Endothelial cell of umbilical vein (primary cell): ENCODE data around the gene COPS3. TPM values are rescaled to one million over a fixed set of nuclear protein-coding genes. Genes with fewer than 3 reads are reported as not detected.

Source experiments
- BruUV-seq: library from RNA; stranded (reverse); fragments of 400-500 nt; replicated peaks from 2 replicates; lab custom pipeline; 2021; lab: Mats Ljungman, UMichigan
- CTCF ChIA-PET: fragments of 300-600, 350-600 bp; sonication (Branson Sonifier 250); formaldehyde crosslinking; loops from one replicate; lab custom pipeline; 2021; ENCODE audit warnings: antibody characterized with exemption, inconsistent platforms; lab: Charles Lee
- POLR2A ChIA-PET: fragments of 300-600, 350-600 bp; sonication (Branson Sonifier 250); formaldehyde crosslinking; loops from one replicate; lab custom pipeline; 2021; ENCODE audit warnings: antibody characterized with exemption, inconsistent platforms; lab: Charles Lee
- DNase-seq: peaks from one replicate; pipeline ENCODE4 v3.0.0-alpha.2; 2011; ENCODE audit warnings: low read depth, low spot score
- FAIRE-seq: peaks from 2 replicates; lab custom pipeline; 2011; peaks lifted over from hg19 to GRCh38; lab: Jason Lieb, UNC
- H2AFZ ChIP-seq: 2 replicates; pipeline ENCODE4 v1.6.0; 2012; ENCODE audit warnings: low read depth, low read length, control low read depth, inconsistent platforms
- H3K27ac ChIP-seq: 2 replicates; pipeline ENCODE4 v1.5.1; 2011; ENCODE audit warnings: low read depth, mild to moderate bottlenecking, control low read depth, low read length, moderate library complexity; ENCODE audit not compliant: insufficient read depth
- H3K27me3 ChIP-seq, 2 experiments: 2 replicates each; pipeline versions ENCODE4 v1.6.0 to v1.6.1; 2011; ENCODE audit warnings: low read length in 2 of 2, mixed read lengths in 1 of 2; ENCODE audit not compliant: control insufficient read depth in 2 of 2, insufficient read depth in 2 of 2
- H3K36me3 ChIP-seq, 2 experiments: 2 replicates in 1 of 2; 3 replicates in 1 of 2; pipeline ENCODE4 v1.5.1; 2011; ENCODE audit warnings: low read length in 2 of 2, mild to moderate bottlenecking in 1 of 2, moderate library complexity in 1 of 2; ENCODE audit not compliant: control insufficient read depth in 2 of 2, insufficient read depth in 2 of 2; ENCODE audit errors: extremely low read depth in 1 of 2
- H3K4me1 ChIP-seq: 3 replicates; pipeline ENCODE4 v1.5.1; 2011; ENCODE audit warnings: mild to moderate bottlenecking, low read length; ENCODE audit not compliant: control insufficient read depth, insufficient read depth; ENCODE audit errors: extremely low read depth
- H3K4me2 ChIP-seq: 2 replicates; pipeline ENCODE4 v1.6.1; 2011; ENCODE audit warnings: low read length, control low read depth, mixed read lengths; ENCODE audit not compliant: insufficient read depth
- H3K4me3 ChIP-seq, 3 experiments: fragments of 200-600 bp in 1 of 3; sonication (generic), shearing (Covaris generic) in 1 of 3; replicated peaks in 1 of 3; 2 replicates each; pipeline ENCODE4 v1.5.1; 2011 to 2016; ENCODE audit warnings: control low read depth in 3 of 3, low read length in 3 of 3, mild to moderate bottlenecking in 2 of 3, inconsistent platforms in 1 of 3, low read depth in 1 of 3, moderate library complexity in 1 of 3; ENCODE audit not compliant: insufficient read depth in 1 of 3
- H3K79me2 ChIP-seq: 2 replicates; pipeline ENCODE4 v1.6.0; 2012; ENCODE audit warnings: low read length, inconsistent platforms; ENCODE audit not compliant: control insufficient read depth, insufficient read depth
- H3K9ac ChIP-seq: replicated peaks from 2 replicates; pipeline ENCODE3; 2011; ENCODE audit warnings: low read length, control low read depth; ENCODE audit not compliant: insufficient read depth; ENCODE audit errors: extremely low read depth
- H3K9me1 ChIP-seq: replicated peaks from 3 replicates; pipeline ENCODE4 v1.6.0; 2011; ENCODE audit warnings: mild to moderate bottlenecking, low read length; ENCODE audit not compliant: control insufficient read depth, insufficient read depth; ENCODE audit errors: extremely low read depth
- H3K9me3 ChIP-seq: replicated peaks from 2 replicates; pipeline ENCODE4 v1.5.1; 2012; ENCODE audit warnings: low read length, inconsistent platforms; ENCODE audit not compliant: control insufficient read depth, insufficient read depth
- H4K20me1 ChIP-seq: replicated peaks from 2 replicates; pipeline ENCODE3; 2011; ENCODE audit warnings: mild to moderate bottlenecking, low read length; ENCODE audit not compliant: control insufficient read depth, insufficient read depth; ENCODE audit errors: extremely low read depth
- JUN ChIP-seq: IDR thresholded peaks from 2 replicates; pipeline ENCODE4 v1.6.1; 2011; ENCODE audit warnings: borderline replicate concordance, low read depth; ENCODE audit not compliant: insufficient read length, insufficient read depth
- POLR2A ChIP-seq: IDR thresholded peaks from 2 replicates; pipeline ENCODE4 v1.6.1; 2012; ENCODE audit warnings: low read depth, mild to moderate bottlenecking, control low read depth, low read length
- POLR2AphosphoS5 ChIP-seq: IDR thresholded peaks from 2 replicates; pipeline ENCODE4 v1.6.1; 2012; ENCODE audit warnings: low read depth, mild to moderate bottlenecking, control low read depth, low read length, moderate library complexity; ENCODE audit not compliant: insufficient read depth
- dilution Hi-C: fragments of 300-500 bp; cut with MboI; formaldehyde crosslinking; loops from one replicate; pipeline ENCODE4 v1.15.0; 2019; ENCODE audit warnings: low sequenced_read_pairs; ENCODE audit not compliant: extremely low pct_ligation_motif_present
- intact Hi-C: fragments of 100-400 bp; cut with micrococcal nuclease; formaldehyde crosslinking; loops from one replicate; pipeline ENCODE4 v1.10.0; 2022
- polyA plus RNA-seq, 4 experiments: library from polyadenylated mRNA; depleted of rRNA in 3 of 4; stranded (reverse) in 3 of 4; unstranded in 1 of 4; fragments of >200 nt; gene quantifications; 2 replicates each; pipeline versions ENCODE4 v1.2.1 to v1.2.3, GENCODE V29; 2011 to 2012; ENCODE audit warnings: missing spikeins in 1 of 4
- total RNA-seq: library from RNA; stranded (reverse); gene quantifications from 2 replicates; pipeline ENCODE4 v1.2.3, GENCODE V29; 2021
- TF ChIP-seq, protein P1 (sequence below): IDR thresholded peaks from 2 replicates; pipeline ENCODE4 v1.6.1; 2011; ENCODE audit not compliant: insufficient read depth, insufficient read length
- TF ChIP-seq, protein P2 (sequence below), 2 donors: IDR thresholded peaks; 1 replicate in 1 of 2; 2 replicates in 1 of 2; pipeline ENCODE4 v1.5.1; 2011; ENCODE audit warnings: low read length in 2 of 2, mild to moderate bottlenecking in 2 of 2, moderate library complexity in 2 of 2, control low read depth in 1 of 2, inconsistent platforms in 1 of 2, low read depth in 1 of 2; ENCODE audit not compliant: insufficient read depth in 1 of 2; ENCODE audit errors: extremely low read depth in 1 of 2

Gene COPS3
- total and polyA plus RNA-seq, 2 donors (not counting 3 experiments of a cell fraction or from before 2014, with no cell fraction given), result 54.8 to 80.9 TPM

DNA sequence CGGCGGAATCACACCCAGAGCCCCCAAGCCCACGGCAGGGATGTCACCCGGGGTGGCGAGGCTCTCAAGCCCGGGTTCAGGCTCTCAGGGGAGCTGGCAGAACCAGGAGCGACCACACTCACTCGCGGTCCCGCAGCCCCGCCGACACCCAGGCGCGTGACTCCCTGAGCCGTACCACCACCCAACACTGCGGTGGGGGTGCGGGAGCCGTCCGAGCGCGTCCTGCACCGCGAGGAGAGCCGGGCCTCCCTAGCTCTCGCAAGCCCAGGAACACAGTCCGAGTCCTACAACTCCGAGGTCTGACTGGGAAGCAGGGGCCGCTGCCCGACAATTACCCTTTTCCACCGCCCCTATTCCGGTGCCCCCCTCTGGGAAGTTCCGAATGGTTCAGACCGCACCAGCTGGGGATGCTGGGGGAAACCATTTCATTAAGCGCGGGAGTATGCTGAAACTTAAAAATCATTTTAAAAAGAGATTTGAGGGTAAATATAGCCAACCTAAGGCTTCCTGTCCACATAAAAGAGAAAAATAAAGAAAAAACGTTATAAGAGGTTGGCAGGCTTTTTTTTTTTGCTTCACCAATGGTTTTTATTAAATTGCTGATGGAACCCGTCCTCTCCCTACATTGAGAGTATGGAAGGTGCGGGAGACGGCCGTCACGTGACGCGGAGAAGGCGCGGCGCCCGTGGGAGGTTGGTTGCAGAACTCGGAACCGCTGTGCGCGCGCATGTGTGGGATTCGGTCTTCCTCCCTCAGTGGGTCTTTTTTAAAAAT, 43.8 kb downstream of the COPS3 start, which contains the start of gene FLCN:
TSS of gene FLCN (minus strand) at position 143 of the 774 bp plus-strand sequence. CDS start 9,031 bp downstream, outside the sequence.
- dilution Hi-C loops, result no loop called here
- Histone ChIP-seq H3K27me3 (no peaks in the 10 kb centered on the region), H3K27ac (peak within 1 kb of the TSS; percentile 98), H3K9ac (peak within 1 kb of the TSS; percentile 99), H3K4me3 (peak within 1 kb of the TSS; percentile 69 to 91 (median 71)), H3K36me3 (peaks cover 0 to 4% of the 10 kb centered on the region in 2 experiments), H3K9me1 (no peaks in the 10 kb centered on the region), H2AFZ (peak within 1 kb of the TSS; percentile 96), H3K9me3 (no peaks in the 10 kb centered on the region), H3K4me1 (peaks cover 10% of the 10 kb centered on the region), H3K4me2 (peak within 1 kb of the TSS; percentile 64), H3K79me2 (peaks cover 26% of the 10 kb centered on the region), H4K20me1 (no peaks in the 10 kb centered on the region)
- intact Hi-C loops, result loop anchor here (2.0 to 10.0 kb wide), 4 partner anchors 46 to 232 kb away; no protein-coding TSS in a partner anchor
- CTCF ChIA-PET, result interaction anchor here (1.8 to 2.5 kb wide), 2 partner anchors 22 to 96 kb away, joined by 4 to 23 read pairs; no protein-coding TSS in a partner anchor
- peak; percentile 90 for DNase-seq
- peak; percentile 92 for FAIRE-seq
- TF ChIP-seq POLR2AphosphoS5 (peak; percentile 90), JUN (no peak), POLR2A (peak; percentile 83)
- TF ChIP-seq, protein P1, sequence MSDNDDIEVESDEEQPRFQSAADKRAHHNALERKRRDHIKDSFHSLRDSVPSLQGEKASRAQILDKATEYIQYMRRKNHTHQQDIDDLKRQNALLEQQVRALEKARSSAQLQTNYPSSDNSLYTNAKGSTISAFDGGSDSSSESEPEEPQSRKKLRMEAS, result peak; percentile 91
- TF ChIP-seq, protein P2, sequence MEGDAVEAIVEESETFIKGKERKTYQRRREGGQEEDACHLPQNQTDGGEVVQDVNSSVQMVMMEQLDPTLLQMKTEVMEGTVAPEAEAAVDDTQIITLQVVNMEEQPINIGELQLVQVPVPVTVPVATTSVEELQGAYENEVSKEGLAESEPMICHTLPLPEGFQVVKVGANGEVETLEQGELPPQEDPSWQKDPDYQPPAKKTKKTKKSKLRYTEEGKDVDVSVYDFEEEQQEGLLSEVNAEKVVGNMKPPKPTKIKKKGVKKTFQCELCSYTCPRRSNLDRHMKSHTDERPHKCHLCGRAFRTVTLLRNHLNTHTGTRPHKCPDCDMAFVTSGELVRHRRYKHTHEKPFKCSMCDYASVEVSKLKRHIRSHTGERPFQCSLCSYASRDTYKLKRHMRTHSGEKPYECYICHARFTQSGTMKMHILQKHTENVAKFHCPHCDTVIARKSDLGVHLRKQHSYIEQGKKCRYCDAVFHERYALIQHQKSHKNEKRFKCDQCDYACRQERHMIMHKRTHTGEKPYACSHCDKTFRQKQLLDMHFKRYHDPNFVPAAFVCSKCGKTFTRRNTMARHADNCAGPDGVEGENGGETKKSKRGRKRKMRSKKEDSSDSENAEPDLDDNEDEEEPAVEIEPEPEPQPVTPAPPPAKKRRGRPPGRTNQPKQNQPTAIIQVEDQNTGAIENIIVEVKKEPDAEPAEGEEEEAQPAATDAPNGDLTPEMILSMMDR (IDR thresholded peaks at IDR 0.05; ENCODE audit: extremely low read depth in 1 of 2, insufficient read depth in 1 of 2, low read depth in 1 of 2, low read length in 2 of 2), result no peak
- POLR2A ChIA-PET, result interaction anchor here (0.6 to 0.7 kb wide), 2 partner anchors 34 to 363 kb away, joined by 3 to 4 read pairs; no protein-coding TSS in a partner anchor
- no TSS peak for BruUV-seq
